ENCODE results near the gene CCDC92B. TPM values are rescaled to one million over a fixed set of nuclear protein-coding genes. Genes with fewer than 3 reads are reported as not detected.
"Not testable (repeated sequence)": the region's sequence is repeated elsewhere in the genome, so short reads cannot be mapped to it uniquely, and the experiment has no call there.

CCDC92B gene
- 0.05 TPM in 1 of 2 replicates, not detected in the other for total RNA-seq

DNA sequence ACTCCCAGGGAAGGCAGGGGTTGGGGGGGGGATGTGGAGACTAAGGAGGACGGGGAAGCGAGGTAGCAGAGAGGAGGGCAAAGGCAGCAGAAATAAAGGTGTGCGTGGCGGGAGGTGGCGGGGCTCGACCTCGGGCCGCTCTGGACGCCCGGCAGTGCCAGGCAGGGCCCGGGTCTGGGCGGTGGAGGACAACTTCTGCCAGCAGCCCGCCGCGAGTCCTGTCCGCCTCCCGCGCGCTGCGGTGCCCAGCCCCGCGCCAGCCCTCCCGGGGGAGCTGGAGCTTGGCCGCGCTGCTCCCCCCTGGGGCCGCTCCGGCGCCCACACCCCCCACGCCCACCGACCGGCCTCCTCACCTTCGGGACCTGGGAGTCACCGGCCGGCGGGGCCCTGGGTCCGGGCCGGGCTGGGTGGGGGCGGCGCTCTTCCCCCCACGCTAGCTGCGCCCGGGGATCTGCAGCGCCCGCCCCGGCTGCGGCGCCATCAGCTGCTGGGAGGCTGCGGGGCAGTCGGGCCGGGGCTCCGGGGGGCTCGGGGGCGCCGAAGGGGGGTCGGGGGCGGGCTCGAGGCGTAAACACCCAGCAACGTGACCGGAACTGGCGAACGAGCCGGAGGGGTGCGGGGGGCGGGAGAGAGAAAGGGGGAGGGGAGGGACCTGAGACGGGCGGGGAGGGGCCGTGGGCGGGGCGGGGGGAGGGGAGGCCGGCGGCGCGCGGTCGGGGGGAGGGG, at the start of gene CCDC92B:
Gene CCDC92B (minus strand): TSS at position 595 of the 726 bp plus-strand sequence. CDS start 14,507 bp downstream, outside the sequence.
- DNase-seq = no peak

DNA sequence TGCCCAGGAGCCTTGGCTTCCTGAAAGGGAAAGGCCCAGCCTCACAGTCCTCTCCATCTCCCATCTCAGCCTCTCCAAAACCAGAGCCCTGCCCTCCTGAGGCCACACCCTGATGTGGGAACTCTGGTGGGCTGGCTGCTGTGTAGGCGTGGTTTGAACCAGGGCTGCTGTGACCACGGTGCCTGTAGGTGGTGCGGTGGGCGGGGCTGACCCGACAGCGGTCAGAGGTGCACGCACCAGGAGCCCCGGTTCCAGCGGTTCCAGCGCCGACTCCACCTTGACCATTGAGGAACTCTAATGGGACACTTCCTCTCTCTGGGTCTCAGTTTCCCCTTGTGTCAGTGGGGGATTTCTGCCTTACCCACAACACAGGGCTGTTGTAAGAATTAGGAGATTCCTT, 49.2 kb upstream of the CCDC92B start:
- DNase-seq = no peak

DNA sequence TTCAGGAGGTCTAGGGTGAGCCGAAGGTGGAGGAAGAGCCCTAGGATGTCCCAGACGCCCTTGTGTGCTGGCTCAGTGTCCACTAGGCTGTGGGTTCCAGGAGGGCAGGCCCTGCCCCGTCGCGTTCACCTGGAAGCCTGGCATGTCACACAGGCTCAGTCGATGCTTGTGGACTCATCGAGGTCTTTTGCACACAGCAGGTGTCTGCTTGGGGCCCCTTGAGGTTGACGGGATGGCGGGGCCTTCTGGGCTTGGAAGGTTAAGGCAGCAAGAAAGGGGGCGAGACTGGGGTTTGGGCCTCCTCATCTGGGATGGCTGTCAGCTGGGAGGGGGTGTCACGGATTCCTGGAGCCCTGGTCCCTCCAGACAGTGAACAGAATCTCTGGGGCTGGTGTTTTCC, 48.7 kb upstream of the CCDC92B start:
- no peak for DNase-seq

DNA sequence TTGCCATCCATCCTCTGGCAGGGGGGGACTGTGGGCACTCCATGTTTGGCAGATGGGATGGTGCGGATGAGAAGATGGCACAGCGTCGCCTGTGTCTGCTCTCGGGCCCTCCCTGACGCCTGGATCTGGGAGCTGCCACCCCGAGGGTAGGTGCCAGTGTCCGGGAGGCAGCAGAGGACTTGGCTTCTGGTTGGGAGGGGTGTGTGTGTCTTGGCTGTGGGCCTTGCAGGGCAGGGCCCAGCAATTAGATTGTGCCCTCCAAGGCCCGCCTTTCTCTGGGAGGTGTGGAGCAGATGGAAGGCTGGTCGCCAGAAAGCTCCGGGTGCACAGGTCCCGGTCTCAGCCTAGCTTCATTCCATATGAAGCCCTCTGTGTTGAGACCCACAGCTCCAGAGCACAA, 48.2 kb upstream of the CCDC92B start:
- no peak for DNase-seq

DNA sequence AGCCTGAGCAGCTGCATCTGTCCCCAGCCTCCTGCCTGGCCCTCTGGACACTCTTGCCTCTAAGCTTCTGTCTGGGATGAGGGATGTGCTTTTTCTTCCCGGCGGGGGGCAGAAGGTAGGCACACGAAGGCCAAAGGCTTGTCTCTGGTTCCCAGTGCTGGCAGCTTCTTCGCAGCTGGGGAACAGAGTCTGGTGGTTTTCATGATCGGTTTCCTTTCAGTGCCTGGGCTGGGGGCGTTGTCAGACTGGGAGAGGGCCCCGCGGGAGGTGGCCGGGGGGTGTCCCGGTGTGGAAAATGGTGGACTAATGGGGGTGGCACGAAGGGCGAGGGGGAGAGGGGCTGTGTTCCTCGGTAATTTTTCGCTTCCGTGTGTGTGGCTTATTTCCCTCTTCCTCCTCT, 47.8 kb upstream of the CCDC92B start:
- DNase-seq = no peak

DNA sequence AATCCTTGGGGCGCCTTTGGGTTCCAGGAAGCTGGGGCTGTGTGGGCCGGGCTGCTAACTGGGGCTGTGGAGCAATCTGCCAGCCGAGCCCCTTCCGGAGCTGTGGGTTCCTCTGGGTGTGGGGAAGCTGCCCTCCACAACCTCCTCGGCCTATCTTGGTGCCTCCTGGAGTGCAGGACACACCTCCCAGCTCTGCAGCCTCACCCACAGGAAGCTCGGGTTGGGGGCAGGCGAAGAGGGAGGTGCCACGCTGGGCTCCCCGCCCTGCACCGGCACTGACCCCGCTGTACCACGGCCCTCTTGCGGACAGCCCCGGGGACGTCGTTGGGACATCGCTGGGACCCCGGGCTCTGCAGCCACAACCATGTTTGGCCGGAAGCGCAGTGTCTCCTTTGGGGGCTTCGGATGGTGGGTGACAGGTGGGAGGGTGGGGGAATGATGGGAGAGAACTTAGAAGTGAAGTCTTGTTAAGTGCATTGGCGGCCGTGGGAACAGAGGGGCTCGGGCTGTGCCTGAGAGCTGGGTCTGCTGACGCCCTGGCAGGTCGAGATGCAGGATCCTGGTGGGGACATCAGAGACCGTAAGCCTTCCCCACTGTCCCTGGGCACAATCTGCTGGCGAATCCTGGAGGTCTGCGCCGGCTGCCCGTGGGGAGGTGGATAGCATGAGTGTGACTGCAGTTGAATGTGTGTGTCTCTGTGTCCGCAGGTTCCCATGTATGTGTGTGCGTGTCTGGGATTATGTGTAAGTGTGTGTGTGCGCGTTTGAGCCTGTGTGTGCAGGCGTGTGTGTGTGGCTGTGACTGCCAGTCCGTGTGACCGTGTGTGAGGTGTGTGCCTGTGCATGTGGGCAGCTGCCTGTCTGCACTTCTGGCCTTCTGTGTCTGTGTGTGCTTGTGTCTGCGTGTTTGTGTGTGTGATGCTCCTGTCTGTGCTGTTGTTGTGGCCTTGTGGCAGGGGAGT, 47.0 kb upstream of the CCDC92B start, which contains the start of gene RAP1GAP2:
Gene RAP1GAP2 (plus strand): TSS at position 275 of the 962 bp plus-strand sequence. CDS start 90 bp downstream, at position 365.
- DNase-seq = no peak

DNA sequence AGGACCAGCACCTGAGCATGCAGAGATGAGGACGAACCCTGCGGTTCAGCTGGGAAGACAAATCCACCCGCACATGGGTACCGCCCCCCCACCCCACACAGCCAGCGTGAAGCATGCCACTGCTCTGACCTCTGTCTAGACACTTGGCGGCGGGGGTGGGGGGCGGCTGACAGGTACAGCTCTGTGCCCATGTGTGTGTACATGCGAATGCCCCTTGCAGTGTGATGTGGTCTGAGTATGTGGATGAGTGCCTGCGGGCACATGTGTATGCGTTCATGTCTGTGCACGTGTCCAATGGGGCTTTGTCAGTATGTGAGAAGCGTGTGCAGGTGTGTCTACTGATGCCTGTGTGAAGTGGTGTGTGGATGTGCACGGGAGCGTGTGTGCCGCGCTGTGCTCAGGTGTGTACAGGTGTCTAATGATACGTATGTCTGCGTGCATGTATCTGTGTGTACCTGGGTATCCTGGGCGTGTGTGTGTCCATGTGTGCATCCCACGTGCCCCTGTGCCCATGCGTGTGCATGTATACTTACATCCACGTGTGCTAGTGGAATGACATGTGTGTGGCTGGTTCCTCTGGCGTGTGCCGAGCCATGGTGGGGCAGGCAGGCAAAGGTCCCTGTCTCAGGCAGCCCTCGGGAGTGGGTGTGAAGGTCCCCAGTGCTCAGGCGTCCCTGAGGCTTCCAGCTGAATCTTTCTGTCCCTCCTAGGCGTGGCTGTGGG, 46.1 kb upstream of the CCDC92B start:
- no peak for DNase-seq

DNA sequence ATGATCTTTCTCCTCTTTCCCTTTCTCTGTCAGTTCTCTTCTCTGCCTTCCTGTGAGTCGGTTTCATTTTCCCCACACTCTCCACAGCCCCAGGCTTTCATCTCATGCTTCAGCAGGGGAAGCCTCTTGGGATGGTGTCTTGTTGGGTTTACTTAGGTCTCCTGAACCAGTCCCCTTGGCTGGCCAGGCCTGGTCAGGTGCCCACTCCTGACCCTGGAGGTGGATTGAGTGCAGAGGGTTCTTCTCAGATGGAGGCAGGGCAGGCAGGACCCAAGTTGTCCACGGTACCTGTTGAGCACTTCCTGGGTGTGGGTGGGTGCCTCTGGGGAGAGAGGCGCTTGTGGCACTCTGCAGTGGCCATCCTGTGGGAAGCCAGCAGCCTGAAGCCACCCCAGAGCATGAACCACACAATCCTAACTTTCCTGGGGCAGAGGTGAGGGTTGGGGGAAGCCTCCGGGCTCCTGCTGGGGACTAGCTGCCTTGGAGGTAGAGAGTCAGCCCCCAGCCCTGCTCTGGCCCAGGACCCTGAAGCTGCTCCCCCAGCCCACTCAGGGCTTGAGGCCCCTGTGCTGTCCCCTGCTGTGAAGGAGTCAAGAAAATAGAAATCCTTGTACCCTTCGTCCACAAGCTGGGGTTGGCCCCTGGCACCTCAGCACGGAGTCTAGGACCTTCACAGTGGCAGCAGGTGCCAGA, 44.8 kb upstream of the CCDC92B start:
- no peak for DNase-seq

DNA sequence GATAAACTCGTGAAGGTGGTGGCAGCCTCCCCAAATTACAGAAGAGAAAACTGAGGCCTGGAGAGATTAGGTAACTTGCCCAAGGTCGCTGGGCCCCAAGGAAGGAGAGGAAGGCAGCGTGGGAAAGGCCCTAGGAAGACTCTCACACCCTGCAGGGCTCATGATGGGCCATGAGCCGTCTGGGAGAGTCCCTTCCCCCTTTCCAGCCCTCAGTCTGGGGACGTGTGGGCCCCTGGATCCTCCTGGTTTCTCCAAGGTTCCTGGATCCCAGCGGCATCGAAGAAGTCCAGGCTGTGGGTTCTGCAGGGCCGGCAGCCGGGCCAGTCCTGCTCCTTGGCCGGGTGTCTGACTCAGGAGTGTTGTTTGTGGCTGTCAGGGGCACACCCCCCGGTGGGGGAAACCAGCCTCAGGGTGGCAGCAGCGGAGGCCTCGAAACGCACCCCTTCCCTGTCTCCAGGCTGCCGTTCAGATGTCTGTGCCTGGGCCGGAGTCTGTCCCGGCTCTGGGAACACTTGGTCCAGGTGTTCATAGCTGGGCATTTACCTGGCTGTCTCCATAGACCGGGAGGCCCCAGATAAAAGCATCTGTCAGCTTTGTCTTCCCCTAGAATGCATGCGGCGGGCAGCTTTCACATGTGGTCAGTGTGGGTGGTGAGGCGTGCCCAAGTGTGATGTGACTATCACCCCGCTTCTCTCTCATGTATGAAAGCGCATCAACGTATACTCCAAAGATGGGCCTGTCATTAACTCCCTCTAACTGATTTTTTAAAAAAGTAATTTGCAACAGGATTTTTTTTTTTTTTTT, 43.1 kb upstream of the CCDC92B start:
- no peak for DNase-seq

DNA sequence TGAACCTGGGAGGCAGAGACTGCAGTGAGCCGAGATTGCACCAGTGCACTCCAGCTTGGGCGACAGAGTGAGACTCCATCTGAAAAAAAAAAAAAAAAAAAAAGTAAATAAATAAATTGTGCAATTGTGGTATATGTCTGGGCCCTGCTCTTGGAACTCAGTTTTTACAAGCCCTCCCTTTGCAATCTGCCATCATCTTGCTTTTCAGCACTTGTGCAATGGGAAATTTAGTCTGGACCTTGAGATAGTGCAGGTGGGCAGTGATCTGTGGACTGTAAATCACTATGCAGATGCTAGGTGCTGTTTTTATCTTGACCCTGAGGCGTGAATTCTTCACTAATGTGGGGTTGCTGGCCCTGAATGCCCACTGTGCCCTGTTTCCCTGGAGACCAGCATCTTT, 40.2 kb upstream of the CCDC92B start:
- DNase-seq = no peak

DNA sequence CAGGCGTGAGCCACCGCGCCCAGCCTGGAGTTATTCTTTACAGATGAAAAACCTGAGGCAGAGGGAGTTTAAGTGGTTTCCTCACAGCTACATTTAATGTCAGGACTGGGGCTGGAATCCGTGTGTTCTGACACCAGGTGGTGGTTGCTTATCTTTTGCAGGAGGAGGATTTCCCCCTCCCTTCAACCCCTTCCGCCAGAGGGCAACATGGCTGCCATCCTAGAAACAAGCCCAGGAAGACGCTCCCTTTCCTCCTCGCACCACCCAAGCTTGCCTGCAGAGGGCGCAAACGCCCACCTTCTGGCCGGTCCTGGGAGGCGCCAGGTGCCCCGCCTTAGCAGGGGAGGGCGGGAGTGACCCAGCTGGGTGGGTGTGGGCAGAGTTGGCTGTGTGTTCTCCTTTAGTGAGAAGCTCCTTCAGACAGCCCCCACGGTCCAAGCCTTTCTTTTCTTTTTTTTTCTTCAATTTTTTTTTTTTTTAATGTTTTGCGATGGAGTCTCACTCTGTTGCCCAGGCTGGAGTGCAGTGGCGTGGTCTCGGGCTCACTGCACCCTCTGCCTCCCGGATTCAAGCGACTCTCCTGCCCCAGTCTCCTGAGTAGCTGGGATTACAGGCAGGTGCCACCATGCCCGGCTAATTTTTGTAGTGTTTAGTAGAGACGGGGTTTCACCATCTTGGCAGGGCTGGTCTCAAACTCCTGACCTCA, 36.9 kb upstream of the CCDC92B start:
- peak; percentile 88 for DNase-seq

DNA sequence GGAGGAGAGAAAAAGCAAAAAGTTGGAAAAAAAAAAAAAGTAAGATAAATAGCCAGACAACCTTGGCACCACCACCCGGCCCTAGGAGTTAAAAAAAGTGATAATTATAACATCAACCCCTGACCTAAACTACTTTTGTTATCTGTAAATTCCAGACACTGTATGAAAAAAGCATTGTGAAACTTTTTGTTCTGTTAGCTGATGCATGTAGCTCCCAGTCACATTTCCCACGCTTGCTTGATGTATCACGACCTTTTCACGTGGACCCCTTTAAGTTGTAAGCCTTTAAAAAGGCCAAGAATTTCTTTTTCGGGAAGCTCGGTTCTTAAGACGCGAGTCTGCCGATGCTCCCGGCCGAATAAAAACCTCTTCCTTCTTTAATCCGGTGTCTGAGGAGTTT, 35.9 kb upstream of the CCDC92B start:
- DNase-seq = not testable (repeated sequence)

DNA sequence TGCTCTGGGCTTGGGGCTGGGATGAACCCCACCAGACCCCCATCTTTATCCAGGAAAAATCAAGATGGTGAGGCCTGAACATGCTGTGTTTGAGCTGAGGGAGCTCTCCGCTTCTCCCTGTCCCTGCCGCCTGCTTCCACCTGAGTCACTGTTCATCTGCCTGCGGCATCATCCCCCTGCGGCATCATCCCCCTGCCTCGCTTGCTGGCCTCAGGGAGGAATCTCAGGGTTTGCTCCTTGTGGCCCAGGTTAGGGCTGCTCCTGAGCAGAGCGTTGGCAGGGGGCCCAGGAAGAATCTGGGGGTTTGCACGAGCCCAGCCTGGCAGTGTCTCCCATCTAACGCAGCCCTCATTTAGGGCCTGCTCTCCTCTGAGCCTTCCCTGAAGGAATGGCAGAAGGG, 35.4 kb upstream of the CCDC92B start:
- no peak for DNase-seq

DNA sequence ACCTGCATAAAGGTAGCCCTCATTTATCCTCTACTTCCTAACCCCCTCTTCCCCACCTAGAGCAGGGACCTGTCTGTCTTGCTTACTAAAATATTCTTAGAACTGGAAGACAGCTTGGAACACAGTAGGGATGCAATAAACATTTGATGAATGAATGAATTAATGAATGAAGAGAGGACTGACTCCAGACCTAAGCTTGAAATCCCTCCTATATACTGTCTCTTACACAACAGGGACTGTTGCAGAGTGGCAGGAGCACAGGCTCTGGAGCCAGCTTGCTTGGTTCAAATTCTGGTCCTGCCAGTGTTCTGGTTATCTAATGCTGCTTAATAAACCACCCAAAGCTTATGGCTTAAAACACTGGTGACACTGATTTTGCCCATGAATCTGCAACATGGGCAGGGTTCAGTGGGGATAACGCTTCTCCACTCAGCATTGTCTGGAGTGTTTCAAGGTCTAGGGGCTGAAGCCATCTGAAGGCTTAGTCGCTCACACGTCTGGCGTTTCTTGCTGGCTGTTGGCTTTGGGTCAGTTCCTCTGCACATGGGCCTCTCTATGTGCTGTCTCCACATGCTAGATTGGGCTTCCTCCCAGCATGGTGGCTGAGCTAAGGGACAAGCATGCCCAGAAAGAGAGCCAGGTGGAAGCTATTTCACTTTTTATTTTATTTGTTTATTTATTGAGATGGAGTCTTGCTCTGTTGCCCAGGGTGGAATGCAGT, 34.0 kb upstream of the CCDC92B start:
- DNase-seq = no peak

DNA sequence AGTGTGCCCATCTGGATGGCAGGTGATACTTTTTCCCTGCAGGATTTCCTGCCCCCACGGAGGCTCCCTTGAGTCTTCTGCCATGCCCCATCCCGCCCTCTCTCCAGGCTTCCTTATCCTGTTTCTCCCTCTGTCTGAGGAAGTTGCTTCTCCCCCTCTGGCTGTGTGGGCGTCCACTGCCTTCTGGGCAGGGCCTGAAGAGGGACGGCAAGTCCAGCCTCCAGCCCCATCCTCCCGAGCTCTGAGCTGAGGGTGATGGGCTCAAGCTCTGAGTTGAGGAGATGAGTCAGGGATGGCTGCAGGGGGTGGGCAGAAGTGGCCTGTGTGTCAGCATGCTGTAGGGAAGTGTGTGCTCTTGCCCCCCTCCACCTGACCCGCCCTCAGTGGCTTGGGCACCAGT, 32.6 kb upstream of the CCDC92B start:
- no peak for DNase-seq

DNA sequence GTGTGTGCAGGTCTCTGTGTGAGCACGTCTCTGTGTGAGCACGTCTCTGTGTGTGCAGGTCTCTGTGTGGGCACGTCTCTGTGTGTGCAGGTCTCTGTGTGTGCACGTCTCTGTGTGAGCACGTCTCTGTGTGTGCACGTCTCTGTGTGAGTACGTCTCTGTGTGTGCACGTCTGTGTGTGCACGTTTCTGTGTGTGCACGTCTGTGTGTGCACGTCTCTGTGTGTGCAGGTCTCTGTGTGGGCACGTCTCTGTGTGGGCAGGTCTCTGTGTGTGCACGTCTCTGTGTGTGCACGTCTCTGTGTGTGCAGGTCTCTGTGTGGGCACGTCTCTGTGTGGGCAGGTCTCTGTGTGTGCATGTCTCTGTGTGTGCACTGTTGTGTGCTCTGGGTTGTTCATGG, 32.1 kb upstream of the CCDC92B start:
- not testable (repeated sequence) for DNase-seq

DNA sequence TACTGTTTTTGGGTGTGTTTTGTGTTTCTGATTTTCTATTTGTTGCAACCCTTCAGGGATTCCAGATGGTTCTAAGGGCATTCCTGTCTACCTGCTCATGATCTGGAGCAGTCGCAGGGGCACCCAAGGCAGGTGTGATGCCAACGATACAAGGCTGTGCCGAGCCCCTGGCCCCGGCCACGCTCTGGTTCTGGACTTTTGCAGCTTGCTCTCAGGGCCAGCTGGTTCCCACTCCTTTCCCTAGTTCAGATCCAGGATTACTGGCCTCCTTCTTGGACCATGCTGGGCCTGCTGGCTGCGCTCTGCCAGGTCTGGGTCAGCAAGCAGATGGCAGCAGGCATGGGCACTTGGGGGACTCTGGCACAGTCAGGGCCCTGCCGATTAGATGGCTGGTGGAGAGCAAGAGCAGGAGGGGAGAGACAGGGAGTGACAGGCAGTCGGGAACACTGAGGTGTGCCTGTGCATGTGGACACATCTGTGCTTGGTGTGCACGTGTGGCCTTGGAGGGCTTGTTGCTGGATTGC, 31.5 kb upstream of the CCDC92B start:
- no peak for DNase-seq

DNA sequence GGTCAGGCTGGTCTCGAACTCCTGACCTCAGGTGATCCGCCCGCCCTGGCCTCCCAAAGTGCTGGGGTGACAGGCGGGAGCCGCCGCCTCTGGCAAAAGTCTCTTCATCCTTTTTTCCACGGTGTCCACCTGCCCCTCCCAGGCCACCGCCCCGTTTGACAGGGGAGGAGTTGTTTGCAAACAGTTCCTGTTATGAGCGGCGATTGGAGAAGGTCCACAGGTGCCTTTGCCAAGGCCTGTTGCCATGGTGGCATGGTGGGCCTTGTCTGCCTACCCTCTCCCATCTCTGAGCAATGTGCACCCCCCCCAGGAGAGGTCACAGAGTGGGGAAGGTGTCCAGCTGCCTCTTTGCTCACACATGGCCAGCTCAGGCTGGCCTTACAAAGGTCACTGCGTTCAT, 30.8 kb upstream of the CCDC92B start:
- DNase-seq = no peak

DNA sequence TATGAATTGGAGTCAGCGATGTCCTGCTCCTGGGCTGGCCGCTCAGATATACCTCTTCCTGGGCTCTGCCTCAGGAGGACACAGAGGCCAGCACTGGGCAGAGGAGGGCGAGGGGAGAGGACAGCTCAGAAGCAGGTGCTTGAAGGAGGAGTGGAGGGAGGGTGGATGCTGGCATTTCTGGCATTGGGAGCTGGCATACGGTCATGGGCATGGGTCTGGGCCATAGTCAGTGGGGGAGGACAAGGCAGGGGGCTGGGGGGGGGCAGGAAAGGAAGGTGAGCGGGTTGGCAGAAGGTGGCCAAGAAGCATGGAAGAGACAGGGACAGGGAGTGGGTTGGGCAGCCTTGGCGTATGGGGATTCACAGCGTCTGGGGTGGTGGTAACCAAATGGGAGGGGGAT, 30.1 kb upstream of the CCDC92B start:
- DNase-seq = no peak

DNA sequence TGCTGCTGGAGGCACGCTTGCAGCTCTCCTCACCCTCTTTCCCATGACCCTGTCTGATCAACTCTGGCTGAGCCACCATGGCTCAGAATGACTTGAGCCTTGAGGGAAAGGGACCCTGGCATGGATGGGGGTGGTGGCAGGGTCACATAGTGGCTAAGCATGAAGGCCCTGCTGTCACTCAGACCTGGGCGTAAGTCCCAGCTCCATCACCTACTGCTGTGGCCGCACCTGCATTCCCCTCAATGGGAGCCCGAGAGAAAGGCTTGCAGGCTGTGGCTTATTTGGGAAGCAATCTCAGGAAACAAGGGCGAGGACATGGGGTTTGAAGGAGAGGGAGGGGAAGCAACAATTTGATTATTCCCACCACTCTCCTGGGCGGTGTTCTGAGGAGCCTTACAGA, 29.0 kb upstream of the CCDC92B start:
- no peak for DNase-seq

Measured in dermis blood vessel endothelial cell (primary cell).